Karpas-422 (cell line): ENCODE results near the gene ITGB1BP2. TPM values are rescaled to one million over a fixed set of nuclear protein-coding genes. Genes with fewer than 3 reads are reported as not detected.
"Not testable (repeated sequence)": the region's sequence is repeated elsewhere in the genome, so short reads cannot be mapped to it uniquely, and the experiment has no call there.

ENCODE experiments used
- DNase-seq: peaks from one replicate; pipeline ENCODE4 v3.0.0-alpha.2; 2015
- H2AFZ ChIP-seq: fragments of 200-600 bp; sonication (generic); 2 replicates; pipeline ENCODE4 v1.6.1; 2014; ENCODE audit warnings: antibody characterized with exemption, low read length, mixed read lengths
- H3K27ac ChIP-seq: fragments of 200-600 bp; sonication (generic); 2 replicates; pipeline ENCODE4 v1.5.1; 2014; ENCODE audit warnings: mild to moderate bottlenecking, low read length, moderate library complexity
- H3K27me3 ChIP-seq: fragments of 200-600 bp; sonication (generic); 2 replicates; pipeline ENCODE4 v1.6.1; 2014; ENCODE audit warnings: low read length, mixed read lengths
- H3K36me3 ChIP-seq: fragments of 200-600 bp; sonication (generic); 2 replicates; pipeline ENCODE4 v1.6.1; 2014; ENCODE audit warnings: low read length, mixed read lengths; ENCODE audit not compliant: insufficient read depth
- H3K4me1 ChIP-seq: fragments of 200-600 bp; sonication (generic); 2 replicates; pipeline ENCODE4 v1.6.1; 2014; ENCODE audit warnings: mild to moderate bottlenecking, low read length, mixed read lengths
- H3K4me2 ChIP-seq: fragments of 200-600 bp; sonication (generic); 2 replicates; pipeline ENCODE4 v1.6.1; 2014; ENCODE audit warnings: low read length, low read depth, mild to moderate bottlenecking; ENCODE audit not compliant: poor library complexity, severe bottlenecking
- H3K4me3 ChIP-seq: fragments of 200-600 bp; sonication (generic); 2 replicates; pipeline ENCODE4 v1.5.1; 2014; ENCODE audit warnings: mild to moderate bottlenecking, antibody characterized with exemption, low read length, mixed read lengths
- H3K79me2 ChIP-seq: fragments of 200-600 bp; sonication (generic); 2 replicates; pipeline ENCODE4 v1.6.1; 2014; ENCODE audit warnings: mild to moderate bottlenecking, low read length, mixed read lengths
- H3K9ac ChIP-seq: fragments of 200-600 bp; sonication (generic); 2 replicates; pipeline ENCODE4 v1.6.0; 2014; ENCODE audit warnings: low read length
- H3K9me2 ChIP-seq: fragments of 200-600 bp; sonication (generic), shearing (Covaris generic); replicated peaks from 2 replicates; pipeline ENCODE4 v1.6.0; 2014; ENCODE audit warnings: mild to moderate bottlenecking, low read length, moderate library complexity; ENCODE audit not compliant: insufficient read depth
- H3K9me3 ChIP-seq: fragments of 300-700, 200-600 bp; sonication (generic); 2 replicates; pipeline ENCODE4 v1.6.1; 2014; ENCODE audit warnings: low read length, mixed read lengths
- H4K20me1 ChIP-seq: fragments of 200-600 bp; sonication (generic); 2 replicates; pipeline ENCODE4 v1.6.1; 2014; ENCODE audit warnings: mild to moderate bottlenecking, antibody characterized with exemption, low read length, low read depth; ENCODE audit not compliant: insufficient read depth
- total RNA-seq: library from RNA; depleted of rRNA; stranded (reverse); fragments of >200 nt; shearing (Covaris generic); gene quantifications from 2 replicates; pipeline ENCODE4 v1.2.3, GENCODE V29; 2014; ENCODE audit warnings: low replicate concordance

ITGB1BP2 gene
- total RNA-seq, 1 experiment from 2014 or later: 2.7 TPM

- Histone ChIP-seq H3K4me3 (no peak overlapping the region), H3K9me2 (no peaks in the 10 kb centered on the region), H4K20me1 (no peaks in the 10 kb centered on the region), H3K4me2 (no peak overlapping the region), H3K9me3 (no peaks in the 10 kb centered on the region), H3K79me2 (no peaks in the 10 kb centered on the region), H3K4me1 (no peaks in the 10 kb centered on the region), H3K9ac (no peak overlapping the region), H3K27me3 (no peaks in the 10 kb centered on the region), H3K27ac (no peak overlapping the region), H3K36me3 (no peaks in the 10 kb centered on the region), H2AFZ (no peak overlapping the region)
- DNase-seq: no peak
Measured at GRCh38 chrX:71269801-71270395, 31.7 kb upstream of the ITGB1BP2 start.

- H3K9me2 ChIP-seq, H3K36me3 ChIP-seq, DNase-seq, H3K4me1 ChIP-seq, H3K9ac ChIP-seq, H4K20me1 ChIP-seq, H3K27ac ChIP-seq, H3K9me3 ChIP-seq, H3K4me3 ChIP-seq, H3K27me3 ChIP-seq, H3K4me2 ChIP-seq, H3K79me2 ChIP-seq, H2AFZ ChIP-seq: not testable (repeated sequence)
Measured at GRCh38 chrX:71272313-71272712, 29.2 kb upstream of the ITGB1BP2 start.

GRCh38 chrX:71281300-71281699 is 20.2 kb upstream of the ITGB1BP2 start:
- not testable (repeated sequence) for H3K27me3 ChIP-seq, H3K9me3 ChIP-seq, H3K27ac ChIP-seq, H3K4me2 ChIP-seq, H3K9ac ChIP-seq, H3K36me3 ChIP-seq, H4K20me1 ChIP-seq, H2AFZ ChIP-seq, DNase-seq, H3K4me3 ChIP-seq, H3K9me2 ChIP-seq
- H3K79me2 ChIP-seq: peaks cover 27% of the 10 kb centered on the region
- peaks cover 20% of the 10 kb centered on the region for H3K4me1 ChIP-seq

GRCh38 chrX:71282514-71283402 is 18.8 kb upstream of the ITGB1BP2 start:
- peak overlapping the region; percentile 89 for H3K4me3 ChIP-seq
- peaks cover 5% of the 10 kb centered on the region; the same call in 1 of the 2 replicates for H4K20me1 ChIP-seq
- H3K27me3 ChIP-seq: no peaks in the 10 kb centered on the region
- H3K9me2 ChIP-seq: no peaks in the 10 kb centered on the region
- DNase-seq: no peak
- H3K36me3 ChIP-seq: peaks cover 12% of the 10 kb centered on the region; the same call in 1 of the 2 replicates
- H3K9ac ChIP-seq: peak overlapping the region; percentile 66
- H3K79me2 ChIP-seq: peaks cover 42% of the 10 kb centered on the region
- peak overlapping the region; percentile 40 for H3K27ac ChIP-seq
- H3K4me1 ChIP-seq: peaks cover 23% of the 10 kb centered on the region
- peak overlapping the region; percentile 67 for H3K4me2 ChIP-seq
- peak overlapping the region; percentile 61; the same call in 1 of the 2 replicates for H2AFZ ChIP-seq
- no peaks in the 10 kb centered on the region for H3K9me3 ChIP-seq

- H2AFZ ChIP-seq: peak within 1 kb of the TSS; percentile 61; the same call in 1 of the 2 replicates
- peak within 1 kb of the TSS; percentile 94 for H3K9ac ChIP-seq
- DNase-seq: peak; percentile 99
- peak within 1 kb of the TSS; percentile 89 for H3K4me2 ChIP-seq
- H3K4me1 ChIP-seq: peaks cover 23% of the 10 kb centered on the region
- H3K27me3 ChIP-seq: no peaks in the 10 kb centered on the region
- peak within 1 kb of the TSS; percentile 88 for H3K27ac ChIP-seq
- peaks cover 48% of the 10 kb centered on the region for H3K79me2 ChIP-seq
- H4K20me1 ChIP-seq: peaks cover 5% of the 10 kb centered on the region; the same call in 1 of the 2 replicates
- peaks cover 13% of the 10 kb centered on the region; the same call in 1 of the 2 replicates for H3K36me3 ChIP-seq
- no peaks in the 10 kb centered on the region for H3K9me3 ChIP-seq
- H3K9me2 ChIP-seq: no peaks in the 10 kb centered on the region
- H3K4me3 ChIP-seq: peak within 1 kb of the TSS; percentile 89
Measured at GRCh38 chrX:71283403-71284143, 18.0 kb upstream of the ITGB1BP2 start, which contains the start of gene NONO. Gene NONO (plus strand): TSS chrX:71283635. CDS start chrX:71290638, 7,003 bp downstream.

- Histone ChIP-seq H3K27ac (no peak overlapping the region), H4K20me1 (peaks cover 5% of the 10 kb centered on the region; the same call in 1 of the 2 replicates)
Measured at GRCh38 chrX:71285929-71286328, 15.6 kb upstream of the ITGB1BP2 start.

GRCh38 chrX:71291381-71291780 is 10.2 kb upstream of the ITGB1BP2 start:
- Histone ChIP-seq H4K20me1 (0 out of 2 replicates have a peak, but pooled peaks cover 6% of the 10 kb centered on the region), H3K9ac (no peak overlapping the region), H3K36me3 (peaks cover 44% of the 10 kb centered on the region), H3K4me1 (peaks cover 1% of the 10 kb centered on the region; the same call in 1 of the 2 replicates), H3K27me3 (no peaks in the 10 kb centered on the region), H3K9me3 (no peaks in the 10 kb centered on the region), H3K27ac (no peak overlapping the region), H2AFZ (no peak overlapping the region), H3K4me3 (no peak overlapping the region), H3K79me2 (peaks cover 39% of the 10 kb centered on the region), H3K4me2 (no peak overlapping the region), H3K9me2 (no peaks in the 10 kb centered on the region)
- DNase-seq: no peak

More at GRCh38 chrX:71285929-71286328, 15.6 kb upstream of the ITGB1BP2 start:
- H3K4me2 ChIP-seq: peak overlapping the region; percentile 89
- H3K4me1 ChIP-seq: peaks cover 23% of the 10 kb centered on the region
- peaks cover 61% of the 10 kb centered on the region for H3K79me2 ChIP-seq
- no peaks in the 10 kb centered on the region for H3K9me2 ChIP-seq
- H3K4me3 ChIP-seq: peak overlapping the region; percentile 89; the same call in 1 of the 2 replicates
- no peak overlapping the region for H2AFZ ChIP-seq
- H3K36me3 ChIP-seq: peaks cover 23% of the 10 kb centered on the region; the same call in 1 of the 2 replicates
- no peaks in the 10 kb centered on the region for H3K27me3 ChIP-seq
- H3K9ac ChIP-seq: no peak overlapping the region
- DNase-seq: no peak
- H3K9me3 ChIP-seq: no peaks in the 10 kb centered on the region
